GM12801 (cell line): ENCODE measurements around the gene NTN4.

ENCODE experiments used
- CTCF ChIP-seq: IDR thresholded peaks from one replicate; pipeline ENCODE4 v1.5.1; 2011; ENCODE audit warnings: control low read depth; ENCODE audit not compliant: insufficient read length; ENCODE audit errors: extremely low read depth

Gene NTN4

DNA sequence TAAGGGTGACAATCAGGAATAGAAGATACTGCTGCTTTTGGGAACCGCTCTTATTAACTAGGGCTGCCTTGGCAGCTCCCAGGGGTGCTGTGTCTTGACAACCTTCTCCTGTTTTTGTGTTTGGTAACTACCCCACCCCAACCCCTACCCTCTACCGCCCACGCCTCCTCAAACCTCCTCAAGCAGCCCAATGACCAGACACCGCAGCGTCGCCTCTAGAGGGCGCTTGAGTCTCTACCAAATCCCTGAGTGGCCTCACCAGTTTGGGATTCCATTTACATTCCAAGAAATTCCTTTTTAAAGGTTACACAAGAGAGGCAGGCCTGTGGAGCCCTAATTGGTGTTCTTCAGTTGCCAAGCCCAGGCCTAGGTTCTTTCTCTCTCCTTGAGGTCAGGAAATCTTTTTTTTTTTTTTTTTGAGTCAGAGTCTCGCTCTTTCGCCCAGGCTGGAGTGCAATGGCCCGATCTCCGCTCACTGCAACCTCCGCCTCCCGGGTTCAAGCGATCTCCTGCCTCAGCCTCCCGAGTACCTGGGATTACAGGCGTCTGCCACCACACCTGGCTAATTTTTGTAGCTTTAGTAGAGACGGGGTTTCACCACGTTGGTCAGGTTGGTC is 166.9 kb downstream of the NTN4 start:
- TF ChIP-seq CTCF: no peak

DNA sequence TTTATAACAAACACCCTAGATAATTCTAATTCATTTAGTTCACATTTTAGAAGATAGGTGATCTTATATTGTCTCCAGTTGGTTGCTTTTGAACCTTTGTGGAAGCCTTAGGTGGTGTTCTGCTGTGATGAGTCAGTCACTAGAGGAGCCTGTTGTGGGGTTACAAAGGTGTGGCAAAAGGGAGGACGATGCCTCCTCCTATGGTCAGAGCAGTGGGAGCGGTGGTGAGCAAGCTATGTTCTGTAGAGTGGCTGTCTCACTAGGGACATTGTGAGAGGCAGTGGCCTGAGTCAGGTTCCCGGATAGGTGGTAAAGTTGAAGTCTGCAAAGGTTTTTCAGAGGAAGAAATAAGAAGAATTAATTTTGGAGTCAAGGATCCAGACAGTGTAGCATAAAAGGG is 167.7 kb downstream of the NTN4 start:
- TF ChIP-seq CTCF: no peak

DNA sequence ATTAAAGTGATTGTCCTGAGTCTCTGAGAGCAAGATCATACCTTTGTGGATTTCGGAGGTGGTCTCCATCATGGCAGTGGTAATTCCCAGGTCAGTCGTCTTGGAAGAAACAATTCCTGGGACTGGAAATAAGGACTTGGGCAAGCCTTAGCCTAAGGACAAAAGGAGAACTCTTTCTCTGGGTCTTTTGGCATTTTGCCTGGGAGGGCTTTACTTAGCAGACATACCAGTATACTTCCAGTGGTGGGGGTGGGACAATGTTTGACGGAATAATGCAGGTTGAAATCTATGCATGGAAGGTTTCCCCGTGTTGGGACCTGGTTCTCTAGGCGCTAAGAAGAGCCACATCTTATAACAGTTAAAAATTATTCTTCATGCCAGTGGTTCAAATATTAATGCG is 168.8 kb downstream of the NTN4 start:
- no peak for TF ChIP-seq CTCF

DNA sequence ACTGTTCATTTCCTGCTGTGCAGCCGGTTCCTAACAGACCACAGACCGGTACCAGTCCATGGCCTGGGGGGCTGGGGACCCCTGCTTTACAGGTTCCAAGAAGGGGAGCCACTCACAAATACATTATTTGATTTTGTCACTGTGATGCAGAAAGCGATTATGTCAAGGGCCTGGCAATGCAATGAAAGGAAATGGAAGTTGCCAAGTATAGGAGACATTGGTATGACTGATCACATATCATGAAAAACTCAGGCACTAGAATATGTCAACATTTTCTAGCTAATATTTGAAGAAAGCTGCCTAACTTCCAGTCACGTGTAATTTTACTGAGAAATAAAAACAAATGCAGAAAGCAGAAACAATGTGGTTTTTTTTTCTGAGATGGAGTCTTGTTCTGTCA is 170.4 kb downstream of the NTN4 start:
- no peak for TF ChIP-seq CTCF

DNA sequence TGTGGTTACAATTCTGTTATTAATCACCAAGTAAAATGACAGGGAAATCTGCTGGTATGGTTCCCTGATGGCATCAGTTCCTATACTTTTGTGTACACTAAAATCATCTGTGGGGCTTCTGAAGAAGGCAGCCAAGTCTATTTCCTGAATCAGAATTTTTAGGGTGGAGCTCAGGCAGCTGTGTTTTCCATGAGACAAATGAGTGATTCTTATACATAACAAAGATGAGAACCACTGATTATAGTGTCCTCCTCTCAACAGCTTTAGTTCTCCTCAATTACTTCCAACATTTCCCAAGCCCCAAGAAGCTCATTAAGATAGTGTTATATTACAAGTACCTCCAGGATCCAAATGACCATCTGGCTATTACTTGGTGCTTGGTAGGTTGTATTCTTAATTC is 174.8 kb downstream of the NTN4 start:
- no peak for TF ChIP-seq CTCF

GRCh38 chr12:95614390-95614982 is 176.1 kb downstream of the NTN4 start:
- TF ChIP-seq CTCF: no peak

DNA sequence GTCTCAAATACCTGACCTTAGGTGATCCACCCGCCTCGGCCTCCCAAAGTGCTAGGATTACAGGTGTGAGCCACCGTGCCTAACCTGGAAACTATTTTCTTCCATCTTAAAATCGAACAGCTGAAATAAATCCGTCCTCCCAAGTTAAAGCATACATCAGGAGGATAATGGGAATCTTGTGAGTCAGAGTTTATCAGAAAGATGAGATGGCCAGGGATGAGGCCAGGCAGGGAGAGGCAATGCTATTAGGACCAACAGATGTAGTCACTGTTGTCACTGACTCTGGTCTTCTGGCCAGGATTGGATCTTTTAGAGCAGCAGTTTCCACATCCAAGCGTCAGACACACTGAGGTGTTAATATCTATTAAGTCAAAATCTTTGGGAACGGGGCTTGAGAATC is 177.5 kb downstream of the NTN4 start:
- no peak for TF ChIP-seq CTCF
